Prostate gland (tissue), 2 donors: ENCODE results near the gene FAM193B. TPM values are rescaled to one million over a fixed set of nuclear protein-coding genes. Genes with fewer than 3 reads are reported as not detected.
"Not testable (repeated sequence)": the region's sequence is repeated elsewhere in the genome, so short reads cannot be mapped to it uniquely, and the experiment has no call there.

ENCODE experiments used
- DNase-seq: peaks from one replicate; pipeline ENCODE4 v3.0.0-alpha.2; 2019; ENCODE audit warnings: low spot score
- H3K27ac ChIP-seq, 2 donors: fragments of 200-600 bp; sonication (generic); 2 replicates each; pipeline ENCODE4 v1.5.1; 2017 to 2019
- H3K27me3 ChIP-seq: fragments of 200-600 bp; sonication (generic); replicated peaks from 2 replicates; pipeline ENCODE4 v1.5.1; 2019; ENCODE audit not compliant: insufficient read depth
- H3K36me3 ChIP-seq, 2 donors: fragments of 200-600 bp; sonication (generic); 1 replicate in 1 of 2; 2 replicates in 1 of 2; pipeline versions ENCODE4 v1.5.1 to v1.8.1; 2017 to 2019
- H3K4me1 ChIP-seq: fragments of 200-600 bp; sonication (generic); replicated peaks from 2 replicates; pipeline ENCODE4 v1.5.1; 2019
- H3K4me3 ChIP-seq, 2 donors: fragments of 200-600 bp; sonication (generic); 2 replicates each; pipeline ENCODE4 v1.5.1; 2017 to 2019
- H3K9me3 ChIP-seq: fragments of 200-600 bp; sonication (generic); 2 replicates; pipeline ENCODE4 v1.5.1; 2017
- POLR2A ChIP-seq: fragments of 450-650 bp; IDR thresholded peaks from one replicate; pipeline ENCODE4 v1.6.1; 2016; ENCODE audit warnings: antibody characterized with exemption, mild to moderate bottlenecking
- POLR2AphosphoS5 ChIP-seq: sonication (generic); formaldehyde crosslinking; IDR thresholded peaks from one replicate; pipeline ENCODE4 v1.6.1; 2017; ENCODE audit warnings: antibody characterized with exemption
- WGBS: methylation state at CpG from one replicate; pipeline ENCODE4 v1.1.5; 2018; 5-methylcytosine and 5-hydroxymethylcytosine counted together
- intact Hi-C: fragments of 100-400 bp; cut with DNase I; formaldehyde crosslinking; loops from one replicate; pipeline ENCODE4 v1.14.2; 2022
- total RNA-seq, 2 donors: library from RNA; depleted of rRNA; stranded (reverse); fragments of >200 nt; gene quantifications; one replicate each; pipeline ENCODE4 v1.1.0, GENCODE V29; 2016
- TF ChIP-seq, protein P1 (sequence below), 4 experiments: fragments of 200-600 bp in 2 of 4; fragments of 450-650 bp in 2 of 4; sonication (generic) in 2 of 4; IDR thresholded peaks; 1 replicate in 3 of 4; 2 replicates in 1 of 4; pipeline ENCODE4 v1.5.1; 2016 to 2019; ENCODE audit warnings: antibody characterized with exemption in 4 of 4, mild to moderate bottlenecking in 2 of 4, moderate library complexity in 2 of 4

The FAM193B gene
- total RNA-seq, 2 donors from 2014 or later: 59.6 to 112 TPM

DNA sequence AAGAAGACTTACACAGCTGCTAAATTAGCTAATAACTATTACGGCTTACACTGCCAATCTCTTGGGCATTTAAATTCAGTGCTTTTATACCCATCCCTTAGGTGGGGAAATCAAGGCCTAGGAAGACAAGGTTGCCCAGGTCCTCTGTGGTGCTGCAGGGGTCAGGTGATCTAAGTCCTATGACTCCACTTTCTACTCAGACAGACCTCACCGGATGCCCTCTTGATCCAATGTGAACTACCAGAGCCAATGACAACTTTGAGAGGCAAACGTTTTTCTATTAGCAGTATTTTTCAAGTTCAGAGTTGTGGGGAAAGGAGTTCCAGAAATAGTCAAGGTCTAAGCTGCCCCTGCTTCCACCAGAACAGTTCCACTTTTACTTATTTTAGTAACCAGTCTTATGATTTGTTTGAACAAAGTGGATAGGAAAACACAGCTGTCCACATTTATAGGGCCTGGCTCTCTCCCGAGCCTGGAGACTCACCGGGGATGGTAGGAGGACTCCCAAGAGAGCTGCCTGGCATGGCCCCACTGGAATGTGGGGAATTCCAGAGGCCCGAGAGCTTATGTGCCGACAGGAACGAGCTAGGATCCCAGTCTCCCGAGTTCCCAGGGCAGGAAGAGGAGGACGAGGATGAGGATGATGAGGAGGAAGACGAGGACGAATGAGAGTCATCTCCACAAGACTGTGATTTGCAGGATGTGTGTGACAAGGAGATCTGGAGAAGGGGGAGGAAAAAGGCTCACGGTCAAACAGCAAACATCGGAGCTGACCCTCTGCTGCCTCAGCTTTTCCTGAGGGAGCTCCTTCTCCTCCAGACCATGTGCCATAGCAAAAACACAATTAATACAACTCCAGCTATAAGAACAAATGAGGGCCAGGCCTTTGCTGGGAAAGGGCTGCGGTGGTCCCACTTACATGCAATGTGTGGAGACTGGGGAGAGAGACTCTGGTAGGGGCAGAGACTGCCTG is 16.7 kb downstream of the FAM193B start:
- 14% methylated on average over 15 of the region's 15 CpGs for WGBS
- peak; percentile 87 for DNase-seq
- H3K27ac ChIP-seq: peak overlapping the region; percentile 76 to 84
- H3K4me3 ChIP-seq: no peak overlapping the region
- peaks cover 0 to 3% of the 10 kb centered on the region in 2 donors for H3K36me3 ChIP-seq
- H3K4me1 ChIP-seq: peaks cover 24% of the 10 kb centered on the region
- no peaks in the 10 kb centered on the region for H3K27me3 ChIP-seq
- TF ChIP-seq POLR2A (no peak), POLR2AphosphoS5 (peak; percentile 94)
- TF ChIP-seq, protein P1, sequence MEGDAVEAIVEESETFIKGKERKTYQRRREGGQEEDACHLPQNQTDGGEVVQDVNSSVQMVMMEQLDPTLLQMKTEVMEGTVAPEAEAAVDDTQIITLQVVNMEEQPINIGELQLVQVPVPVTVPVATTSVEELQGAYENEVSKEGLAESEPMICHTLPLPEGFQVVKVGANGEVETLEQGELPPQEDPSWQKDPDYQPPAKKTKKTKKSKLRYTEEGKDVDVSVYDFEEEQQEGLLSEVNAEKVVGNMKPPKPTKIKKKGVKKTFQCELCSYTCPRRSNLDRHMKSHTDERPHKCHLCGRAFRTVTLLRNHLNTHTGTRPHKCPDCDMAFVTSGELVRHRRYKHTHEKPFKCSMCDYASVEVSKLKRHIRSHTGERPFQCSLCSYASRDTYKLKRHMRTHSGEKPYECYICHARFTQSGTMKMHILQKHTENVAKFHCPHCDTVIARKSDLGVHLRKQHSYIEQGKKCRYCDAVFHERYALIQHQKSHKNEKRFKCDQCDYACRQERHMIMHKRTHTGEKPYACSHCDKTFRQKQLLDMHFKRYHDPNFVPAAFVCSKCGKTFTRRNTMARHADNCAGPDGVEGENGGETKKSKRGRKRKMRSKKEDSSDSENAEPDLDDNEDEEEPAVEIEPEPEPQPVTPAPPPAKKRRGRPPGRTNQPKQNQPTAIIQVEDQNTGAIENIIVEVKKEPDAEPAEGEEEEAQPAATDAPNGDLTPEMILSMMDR (IDR thresholded peaks at IDR 0.05): no peak
- intact Hi-C loops: loop anchor here (1.0 to 5.0 kb wide), 2 partner anchors 17 to 55 kb away; partner anchors contain the start of genes FAM193B and TMED9
- no peaks in the 10 kb centered on the region for H3K9me3 ChIP-seq

DNA sequence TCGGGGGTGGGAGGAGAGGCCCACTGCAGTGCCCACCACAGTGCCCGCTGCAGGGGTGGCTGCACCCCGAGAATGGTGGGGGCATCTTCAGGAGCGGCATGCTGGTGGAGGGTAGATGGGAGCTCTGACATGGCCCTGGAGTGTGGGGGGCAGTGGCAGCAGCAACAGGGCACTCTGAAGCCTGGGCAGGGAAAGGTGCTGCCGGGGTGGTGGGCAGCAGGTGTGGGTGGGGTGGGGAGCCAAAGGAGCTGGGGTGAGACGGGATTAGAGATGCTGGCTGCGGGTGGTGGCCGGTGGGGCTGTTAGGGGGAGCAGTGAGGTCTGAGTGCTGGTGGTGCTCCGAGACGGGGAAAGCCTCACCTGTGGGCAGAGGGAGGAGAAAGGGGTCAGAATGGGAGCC is 18.0 kb downstream of the FAM193B start:
- peak overlapping the region; percentile 76 to 84 for H3K27ac ChIP-seq
- no peaks in the 10 kb centered on the region for H3K27me3 ChIP-seq
- H3K4me1 ChIP-seq: peaks cover 24% of the 10 kb centered on the region
- intact Hi-C loops: loop anchor here (5.0 kb wide), 1 partner anchor 56 kb away; the partner anchor contains the start of gene TMED9
- no peak overlapping the region for H3K4me3 ChIP-seq
- 83% methylated on average over 10 of the region's 10 CpGs for WGBS
- no peak for TF ChIP-seq POLR2A
- TF ChIP-seq POLR2AphosphoS5: no peak
- TF ChIP-seq, protein P1 (IDR thresholded peaks at IDR 0.05): no peak
- no peak for DNase-seq
- H3K9me3 ChIP-seq: no peaks in the 10 kb centered on the region
- peaks cover 0 to 9% of the 10 kb centered on the region in 2 donors for H3K36me3 ChIP-seq

DNA sequence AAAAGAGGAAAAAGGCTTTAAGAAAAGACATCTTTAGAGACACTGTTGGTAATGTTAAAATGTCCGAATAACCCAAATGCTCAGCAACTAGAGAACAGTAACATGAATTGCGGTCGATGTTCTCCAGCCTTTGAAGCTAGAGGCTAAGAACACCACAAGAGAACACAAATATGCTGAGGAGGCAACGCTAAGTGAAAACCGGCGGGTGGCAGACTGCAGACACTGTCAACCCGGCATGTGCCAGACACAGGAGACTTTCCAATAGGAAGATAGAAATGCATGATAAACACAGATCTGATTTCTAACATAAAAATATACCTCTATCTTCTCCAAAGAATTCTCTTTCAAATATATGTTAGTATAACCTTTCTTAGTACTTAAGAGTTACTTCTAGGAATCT is 19.2 kb downstream of the FAM193B start:
- Histone ChIP-seq H3K4me1 (peaks cover 24% of the 10 kb centered on the region), H3K27ac (no peak overlapping the region), H3K27me3 (no peaks in the 10 kb centered on the region), H3K36me3 (peaks cover 9 to 10% of the 10 kb centered on the region in 2 donors), H3K9me3 (no peaks in the 10 kb centered on the region), H3K4me3 (no peak overlapping the region)
- intact Hi-C loops: loop anchor here (5.0 kb wide), 1 partner anchor 57 kb away; the partner anchor contains the start of gene TMED9
- no peak for DNase-seq
- 58% methylated on average over 7 of the region's 7 CpGs for WGBS
- TF ChIP-seq POLR2AphosphoS5: peak; percentile 42
- TF ChIP-seq, protein P1 (IDR thresholded peaks at IDR 0.05): no peak

DNA sequence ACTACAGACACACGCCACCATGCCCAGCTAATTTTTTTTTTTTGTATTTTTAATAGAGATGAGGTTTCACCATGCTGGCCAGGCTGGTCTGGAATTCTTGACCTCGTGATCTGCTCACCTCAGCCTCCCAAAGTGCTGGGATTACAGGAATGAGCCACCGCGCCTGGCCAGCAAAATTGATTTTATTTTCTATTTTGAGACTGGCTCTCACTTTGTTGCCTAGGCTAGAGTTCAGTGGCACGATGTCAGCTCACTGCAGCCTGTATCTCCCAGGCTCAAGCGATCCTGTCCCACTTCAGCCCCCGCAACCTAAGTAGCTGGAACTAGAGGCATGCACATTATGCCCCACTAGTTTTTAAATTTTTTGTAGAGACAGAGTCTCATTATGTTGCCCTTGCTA is 19.9 kb downstream of the FAM193B start:
- Histone ChIP-seq H3K4me1 (peaks cover 24% of the 10 kb centered on the region), H3K36me3 (peaks cover 9 to 14% of the 10 kb centered on the region in 2 donors)
- intact Hi-C loops, H3K4me3 ChIP-seq, H3K9me3 ChIP-seq, H3K27ac ChIP-seq, DNase-seq, H3K27me3 ChIP-seq: not testable (repeated sequence)
- 97% methylated on average over 7 of the region's 7 CpGs for WGBS

DNA sequence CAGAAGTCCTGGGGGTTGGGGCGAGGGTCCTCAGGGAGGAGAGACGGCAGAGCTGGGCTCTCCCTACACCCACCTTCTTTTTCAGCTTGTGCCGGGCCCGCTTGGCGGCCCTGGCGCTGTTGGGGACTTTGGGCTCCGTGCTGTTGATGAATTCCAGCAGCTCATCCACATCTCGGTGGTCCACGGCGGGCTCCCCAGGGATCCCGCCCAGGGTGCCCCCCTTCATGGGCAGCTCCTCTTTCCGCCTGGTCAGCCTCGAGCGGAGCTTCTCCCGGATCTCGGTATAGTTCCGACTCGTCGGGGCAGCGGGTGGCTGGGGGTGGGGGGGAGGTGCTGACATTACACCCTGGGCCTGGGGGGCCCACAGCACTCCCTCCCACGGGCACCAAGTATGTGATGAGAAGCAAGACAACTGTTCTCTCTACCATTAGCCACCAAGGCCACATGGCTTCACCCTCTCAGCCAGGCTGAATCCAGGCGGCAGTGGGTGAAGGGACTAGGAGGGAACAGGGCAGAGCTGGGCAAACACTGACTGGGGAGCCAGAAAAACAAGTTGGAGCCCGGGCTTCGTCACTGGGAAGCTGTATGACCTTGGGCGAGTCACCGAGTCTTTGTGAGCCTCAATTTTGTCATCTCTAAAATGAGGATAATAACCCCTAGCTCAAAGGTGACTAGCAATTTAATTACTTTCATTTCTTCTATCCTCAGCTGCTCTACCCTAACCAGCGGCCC is 23.0 kb downstream of the FAM193B start:
- no peak for DNase-seq

More for the DNA sequence above, 23.0 kb downstream of the FAM193B start:
- no peak for TF ChIP-seq POLR2AphosphoS5
- TF ChIP-seq, protein P1 (IDR thresholded peaks at IDR 0.05): no peak
- no peak for TF ChIP-seq POLR2A
- Histone ChIP-seq H3K36me3 (peaks cover 12 to 38% of the 10 kb centered on the region in 2 donors), H3K4me3 (no peak overlapping the region), H3K9me3 (no peaks in the 10 kb centered on the region), H3K27ac (peak overlapping the region in 1 of 2 donors; percentile 19), H3K27me3 (no peaks in the 10 kb centered on the region), H3K4me1 (peaks cover 4% of the 10 kb centered on the region)
- intact Hi-C loops: no loop called here
- 89% methylated on average over 27 of the region's 27 CpGs for WGBS
